ENCODE results near the gene CYSRT1.

CYSRT1 gene

DNA sequence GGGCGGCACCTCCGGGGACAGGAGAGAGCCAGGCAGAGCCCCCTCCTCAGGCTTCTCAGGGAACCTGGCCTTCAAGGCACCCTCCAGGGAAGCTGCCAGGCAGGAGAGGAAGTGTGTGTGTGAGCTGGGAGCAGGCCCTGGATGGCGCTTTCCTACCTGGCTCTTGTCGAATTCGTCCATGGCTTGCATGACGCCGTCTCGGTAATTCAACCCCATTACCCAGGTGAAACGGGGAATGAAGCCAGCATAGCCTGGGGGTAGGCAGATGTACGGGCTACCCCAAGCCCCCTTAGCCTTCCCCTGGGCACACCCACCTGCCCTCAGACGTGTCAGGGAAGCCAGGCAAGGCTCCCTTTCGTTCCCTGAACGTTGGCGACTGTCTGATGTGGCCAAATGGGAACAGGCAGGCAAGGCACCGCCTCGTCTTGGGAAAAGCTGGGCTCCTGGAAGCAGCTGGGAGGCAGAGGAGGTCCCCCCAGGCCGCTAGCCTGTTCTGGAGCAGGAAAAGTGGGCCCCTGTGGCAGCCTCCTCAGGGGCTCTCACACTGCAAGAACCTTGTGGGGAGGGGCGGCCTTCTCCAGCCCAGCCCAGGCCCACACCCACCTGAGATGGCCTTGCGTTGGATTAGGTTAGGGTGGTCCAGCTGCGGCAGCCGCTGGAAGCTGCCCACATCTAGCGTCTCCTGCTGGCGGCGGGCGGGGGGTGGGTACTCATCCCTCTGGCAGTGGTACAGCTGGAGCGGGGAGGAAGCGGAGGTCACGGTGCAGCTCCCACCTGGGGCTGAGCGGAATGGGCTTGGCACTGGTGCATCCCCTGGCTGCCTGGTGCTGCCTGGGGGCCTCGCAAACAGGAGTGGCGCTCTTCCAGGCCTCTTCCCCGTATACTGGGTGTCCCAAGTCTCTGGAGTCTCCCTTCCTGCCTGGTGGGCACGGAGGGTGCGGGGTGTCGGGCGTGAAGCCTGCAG lies 19.8 kb downstream of the CYSRT1 start:
- in situ Hi-C loops (cut with HindIII; ENCODE audit: low pct_ligation_motif_present, low sequenced_read_pairs) = no loop called here
- peak; percentile 9 for TF ChIP-seq CTCF (IDR thresholded peaks at IDR 0.05; ENCODE audit: low read depth, low read length, missing control alignments)
- Histone ChIP-seq H3K27me3 (replicated peaks) (no peaks in the 10 kb centered on the region), H3K27ac (no peak overlapping the region), H3K36me3 (replicated peaks) (peaks cover 25% of the 10 kb centered on the region), H3K4me3 (ENCODE audit: low read depth, low read length) (no peak overlapping the region)
- DNase-seq = no peak

GRCh38 chr9:137245450-137246421 lies 20.8 kb downstream of the CYSRT1 start:
- DNase-seq = no peak
- peaks cover 25% of the 10 kb centered on the region for H3K36me3 ChIP-seq (replicated peaks)
- H3K27ac ChIP-seq = no peak overlapping the region
- in situ Hi-C loops (cut with HindIII; ENCODE audit: low pct_ligation_motif_present, low sequenced_read_pairs) = no loop called here
- H3K4me3 ChIP-seq (ENCODE audit: low read depth, low read length) = no peak overlapping the region
- no peaks in the 10 kb centered on the region for H3K27me3 ChIP-seq (replicated peaks)
- TF ChIP-seq CTCF (IDR thresholded peaks at IDR 0.05; ENCODE audit: low read depth, low read length, missing control alignments) = no peak

DNA sequence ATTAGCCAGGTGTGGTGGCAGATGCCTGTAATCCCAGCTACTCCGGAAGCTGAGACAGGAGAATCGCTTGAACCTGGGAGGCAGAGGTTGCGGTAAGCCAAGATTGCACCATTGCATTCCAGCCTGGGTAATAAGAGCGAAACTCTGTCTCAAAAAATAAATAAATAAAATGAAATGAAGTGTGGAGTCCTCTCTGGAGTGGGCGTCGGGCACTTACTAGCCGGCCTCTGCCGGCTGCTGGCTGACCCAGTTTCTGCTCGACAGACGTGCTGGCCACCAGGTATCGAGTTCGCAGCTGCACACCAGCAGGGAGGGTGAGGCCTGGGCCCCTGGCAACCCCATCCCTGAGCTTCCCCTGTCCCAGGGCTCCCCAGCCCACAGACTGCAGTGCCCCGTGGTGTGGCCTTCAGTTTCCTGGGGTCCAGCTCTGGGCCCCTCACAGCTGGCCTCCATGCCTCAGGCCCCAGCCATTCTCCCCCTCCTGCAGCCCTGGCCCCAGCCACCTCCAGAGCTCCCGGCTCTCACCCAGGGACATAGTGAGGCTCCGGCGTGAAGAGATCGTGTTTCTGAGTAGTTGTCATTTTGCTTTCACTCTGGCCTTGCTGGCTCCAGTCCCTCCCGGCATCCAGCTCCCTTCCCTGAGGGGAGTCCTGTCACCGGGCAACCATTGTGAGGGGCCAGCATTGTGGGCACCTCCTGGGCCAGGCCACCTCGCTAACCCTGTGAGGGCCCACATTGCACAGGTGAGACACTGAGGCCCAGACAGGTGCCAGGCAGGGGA lies 22.4 kb downstream of the CYSRT1 start:
- no peak for TF ChIP-seq CTCF (IDR thresholded peaks at IDR 0.05; ENCODE audit: low read depth, low read length, missing control alignments)
- DNase-seq = no peak
- H3K4me3 ChIP-seq (ENCODE audit: low read depth, low read length) = no peak overlapping the region
- peaks cover 17% of the 10 kb centered on the region for H3K36me3 ChIP-seq (replicated peaks)
- in situ Hi-C loops (cut with HindIII; ENCODE audit: low pct_ligation_motif_present, low sequenced_read_pairs) = no loop called here
- H3K27me3 ChIP-seq (replicated peaks) = no peaks in the 10 kb centered on the region
- H3K27ac ChIP-seq = no peak overlapping the region

DNA sequence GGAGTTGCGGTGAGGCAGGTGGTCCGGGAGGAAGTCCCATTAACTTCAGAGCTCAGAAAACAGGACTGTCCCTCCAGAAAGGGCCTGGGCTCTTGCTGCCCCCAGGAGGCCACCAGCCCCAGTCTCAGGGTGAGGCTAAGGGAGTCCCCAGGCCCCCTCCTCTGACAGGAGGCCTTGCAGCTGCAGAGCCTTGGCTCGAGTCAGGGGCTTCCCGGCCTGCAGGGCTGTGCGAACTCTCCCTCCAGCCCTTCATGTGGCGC lies 22.9 kb downstream of the CYSRT1 start:
- no peak for DNase-seq
- Histone ChIP-seq H3K27me3 (replicated peaks) (no peaks in the 10 kb centered on the region), H3K27ac (no peak overlapping the region), H3K36me3 (replicated peaks) (peaks cover 12% of the 10 kb centered on the region), H3K4me3 (ENCODE audit: low read depth, low read length) (no peak overlapping the region)
- TF ChIP-seq CTCF (IDR thresholded peaks at IDR 0.05; ENCODE audit: low read depth, low read length, missing control alignments) = no peak
- in situ Hi-C loops (cut with HindIII; ENCODE audit: low pct_ligation_motif_present, low sequenced_read_pairs) = no loop called here

GRCh38 chr9:137250329-137251193 lies 25.6 kb downstream of the CYSRT1 start:
- no peak for DNase-seq
- Histone ChIP-seq H3K27ac (no peak overlapping the region), H3K4me3 (ENCODE audit: low read depth, low read length) (no peak overlapping the region), H3K27me3 (replicated peaks) (no peaks in the 10 kb centered on the region), H3K36me3 (replicated peaks) (no peaks in the 10 kb centered on the region)
- TF ChIP-seq CTCF (IDR thresholded peaks at IDR 0.05; ENCODE audit: low read depth, low read length, missing control alignments) = no peak
- in situ Hi-C loops (cut with HindIII; ENCODE audit: low pct_ligation_motif_present, low sequenced_read_pairs) = no loop called here
